C4-2B (cell line): ENCODE measurements around the gene NDFIP1.

Experiments used
- CTCF ChIP-seq: fragments of 450-650 bp; conservative IDR thresholded peaks from 2 replicates; pipeline ENCODE4 v1.5.1; 2017; ENCODE audit warnings: mild to moderate bottlenecking
- ZFX ChIP-seq: fragments of 450-650 bp; IDR thresholded peaks from 2 replicates; pipeline ENCODE4 v1.6.1; 2017

DNA sequence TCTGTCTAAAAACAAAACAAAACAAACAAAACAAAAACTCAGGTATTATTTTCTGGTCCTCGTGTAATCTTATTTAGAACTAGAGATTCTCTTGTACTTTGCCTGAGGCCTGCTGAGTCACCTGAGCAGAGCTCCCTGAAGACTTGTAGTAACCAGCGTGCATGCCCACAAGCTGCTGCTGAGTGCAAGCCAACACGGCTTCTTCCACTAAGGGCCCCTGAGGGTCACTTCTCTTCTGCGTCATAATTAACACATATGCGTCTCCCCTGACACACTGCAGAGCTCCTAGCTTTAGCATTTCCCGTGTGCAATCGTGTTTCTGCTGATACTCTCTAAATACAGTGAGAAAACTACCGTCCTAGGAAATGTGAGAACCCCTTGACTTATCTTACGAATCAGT is 10.9 kb upstream of the NDFIP1 start:
- TF ChIP-seq CTCF (no peak), ZFX (no peak)
